RWPE2 (cell line): Measurements from ENCODE around the gene PRKCH.

Source experiments
- ATAC-seq: fragments of 200-7000 bp; cut with Tn5 transposase; 3 replicates; pipeline ENCODE4 v1.9.1; 2021; ENCODE audit warnings: low read depth
- DNase-seq: peaks from one replicate; pipeline ENCODE4 v3.0.0-alpha.2; 2020; ENCODE audit warnings: low spot score
- H3K27ac ChIP-seq: fragments of 450-650 bp; 2 replicates; pipeline ENCODE4 v1.5.1; 2017; ENCODE audit warnings: mild to moderate bottlenecking; ENCODE audit not compliant: poor library complexity, severe bottlenecking
- H3K27me3 ChIP-seq: fragments of 250-450 bp; sonication (Bioruptor Pico); 2 replicates; pipeline ENCODE4 v1.5.1; 2021; ENCODE audit warnings: mild to moderate bottlenecking, moderate library complexity; ENCODE audit not compliant: insufficient read depth, poor library complexity, severe bottlenecking
- H3K36me3 ChIP-seq: fragments of 250-450 bp; sonication (Bioruptor Pico); 2 replicates; pipeline ENCODE4 v1.5.1; 2020; ENCODE audit warnings: low read depth, mild to moderate bottlenecking, moderate library complexity
- H3K4me1 ChIP-seq: fragments of 250-450 bp; sonication (Bioruptor Pico); 2 replicates; pipeline ENCODE4 v1.5.1; 2021; ENCODE audit warnings: mild to moderate bottlenecking, moderate library complexity; ENCODE audit not compliant: insufficient read depth, poor library complexity, severe bottlenecking
- H3K4me3 ChIP-seq: fragments of 250-450 bp; sonication (Bioruptor Pico); 2 replicates; pipeline ENCODE4 v1.5.1; 2021; ENCODE audit warnings: mild to moderate bottlenecking, moderate library complexity; ENCODE audit not compliant: severe bottlenecking
- H3K9me3 ChIP-seq: fragments of 250-450 bp; sonication (Bioruptor Pico); 2 replicates; pipeline ENCODE4 v1.5.1; 2021; ENCODE audit warnings: mild to moderate bottlenecking, moderate library complexity; ENCODE audit not compliant: severe bottlenecking
- CTCF ChIP-seq: fragments of 450-650 bp; IDR thresholded peaks from one replicate; pipeline ENCODE4 v1.5.1; 2017; ENCODE audit warnings: mild to moderate bottlenecking, moderate library complexity; ENCODE audit not compliant: poor library complexity, severe bottlenecking

PRKCH gene

GRCh38 chr14:61493239-61493638, 171.9 kb downstream of the PRKCH start:
- no peaks in the 10 kb centered on the region for H3K27me3 ChIP-seq
- DNase-seq = no peak
- TF ChIP-seq CTCF = no peak
- H3K36me3 ChIP-seq = peaks cover 5% of the 10 kb centered on the region; the same call in 1 of the 2 replicates
- peak; percentile 99 for ATAC-seq
- H3K4me1 ChIP-seq = peaks cover 16% of the 10 kb centered on the region
- peak overlapping the region; percentile 47 for H3K27ac ChIP-seq
- no peak overlapping the region for H3K4me3 ChIP-seq
- no peaks in the 10 kb centered on the region for H3K9me3 ChIP-seq

GRCh38 chr14:61494018-61494417, 172.6 kb downstream of the PRKCH start:
- Histone ChIP-seq H3K27me3 (no peaks in the 10 kb centered on the region), H3K36me3 (peaks cover 5% of the 10 kb centered on the region; the same call in 1 of the 2 replicates), H3K9me3 (no peaks in the 10 kb centered on the region), H3K27ac (peak overlapping the region; percentile 47), H3K4me1 (peaks cover 24% of the 10 kb centered on the region), H3K4me3 (no peak overlapping the region)
- DNase-seq (no peak), ATAC-seq (no peak)
- no peak for TF ChIP-seq CTCF

GRCh38 chr14:61495809-61496208, 174.4 kb downstream of the PRKCH start:
- no peak for TF ChIP-seq CTCF
- Histone ChIP-seq H3K9me3 (no peaks in the 10 kb centered on the region), H3K4me3 (no peak overlapping the region), H3K27ac (no peak overlapping the region), H3K4me1 (peaks cover 25% of the 10 kb centered on the region), H3K27me3 (no peaks in the 10 kb centered on the region), H3K36me3 (peaks cover 5% of the 10 kb centered on the region; the same call in 1 of the 2 replicates)
- ATAC-seq (no peak), DNase-seq (no peak)

- Histone ChIP-seq H3K4me3 (no peak overlapping the region), H3K36me3 (no peaks in the 10 kb centered on the region), H3K4me1 (peaks cover 27% of the 10 kb centered on the region), H3K27me3 (no peaks in the 10 kb centered on the region), H3K27ac (peak overlapping the region; percentile 33), H3K9me3 (no peaks in the 10 kb centered on the region)
- ATAC-seq = no peak
- no peak for DNase-seq
- no peak for TF ChIP-seq CTCF
Observed at GRCh38 chr14:61498303-61498702, 176.9 kb downstream of the PRKCH start.

- no peak for DNase-seq
- Histone ChIP-seq H3K4me3 (no peak overlapping the region), H3K27ac (peak overlapping the region; percentile 33), H3K4me1 (peaks cover 28% of the 10 kb centered on the region), H3K36me3 (no peaks in the 10 kb centered on the region), H3K9me3 (no peaks in the 10 kb centered on the region), H3K27me3 (no peaks in the 10 kb centered on the region)
- peak; percentile 45 for ATAC-seq
- TF ChIP-seq CTCF = no peak
Observed at GRCh38 chr14:61498811-61499210, 177.4 kb downstream of the PRKCH start.
